HepG2 (cell line): ENCODE measurements around the gene MCFD2. TPM values are rescaled to one million over a fixed set of nuclear protein-coding genes. Genes with fewer than 3 reads are reported as not detected.

ENCODE experiments used
- ATAC-seq: fragments of 200-7000 bp; cut with Tn5 transposase; 3 replicates; pipeline ENCODE4 v1.9.1; 2020; ENCODE audit warnings: mild to moderate bottlenecking, moderate library complexity
- BruUV-seq: library from RNA; stranded (reverse); fragments of 400-500 nt; replicated peaks from 2 replicates; lab custom pipeline; 2021; lab: Mats Ljungman, UMichigan
- CTCF ChIA-PET: fragments of 300-600 bp; formaldehyde crosslinking; extraction: SDS; loops from one replicate; lab custom pipeline; 2021; ENCODE audit warnings: low total read pairs, inconsistent platforms, low intra/inter-chr PET ratio; lab: Yijun Ruan, JAX
- POLR2A ChIA-PET: fragments of 350-600 bp; sonication (Branson Sonifier 250); formaldehyde crosslinking; loops from one replicate; lab custom pipeline; 2020; ENCODE audit warnings: antibody characterized with exemption, inconsistent platforms; lab: Yijun Ruan, JAX
- DNase-seq: peaks from one replicate; pipeline ENCODE4 v3.0.0-alpha.2; 2015; ENCODE audit warnings: low spot score
- FAIRE-seq: peaks from 3 replicates; lab custom pipeline; 2011; peaks lifted over from hg19 to GRCh38; lab: Jason Lieb, UNC
- H2AFZ ChIP-seq: one replicate; pipeline ENCODE4 v1.6.1; 2011; ENCODE audit warnings: low read length, inconsistent platforms
- H3K27ac ChIP-seq: fragments of 300-600 bp; 3 replicates; pipeline ENCODE4 v1.8.0; 2011; ENCODE audit warnings: mixed run types, mild to moderate bottlenecking, mixed read lengths, low read length, inconsistent platforms; ENCODE audit not compliant: insufficient read depth; ENCODE audit errors: extremely low read length
- H3K27me3 ChIP-seq, 2 experiments: fragments of 200-600 bp in 1 of 2; 2 replicates in 1 of 2; 3 replicates in 1 of 2; pipeline versions ENCODE4 v1.6.0 to v1.8.0; 2011; ENCODE audit warnings: low read length in 2 of 2, mild to moderate bottlenecking in 2 of 2, moderate library complexity in 2 of 2, inconsistent platforms in 1 of 2; ENCODE audit not compliant: insufficient read depth in 2 of 2, control insufficient read depth in 1 of 2
- H3K36me3 ChIP-seq, 2 experiments: fragments of 200-600 bp in 1 of 2; replicated peaks in 1 of 2; 2 replicates in 1 of 2; 3 replicates in 1 of 2; pipeline versions ENCODE4 v1.5.1 to v1.8.0; 2011; ENCODE audit warnings: low read length in 2 of 2, inconsistent platforms in 1 of 2; ENCODE audit not compliant: insufficient read depth in 2 of 2, control insufficient read depth in 1 of 2
- H3K4me1 ChIP-seq: 2 replicates; pipeline ENCODE4 v1.5.1; 2012; ENCODE audit warnings: low read length, inconsistent platforms; ENCODE audit not compliant: insufficient read depth
- H3K4me2 ChIP-seq: 2 replicates; pipeline ENCODE4 v1.6.0; 2011; ENCODE audit warnings: low read depth, low read length, inconsistent platforms
- H3K4me3 ChIP-seq, 3 experiments: fragments of 200-600 bp in 1 of 3; sonication (generic), shearing (Covaris generic) in 1 of 3; replicated peaks in 1 of 3; 2 replicates each; pipeline ENCODE4 v1.5.1; 2011 to 2016; ENCODE audit warnings: low read length in 3 of 3, inconsistent platforms in 2 of 3, low read depth in 2 of 3, mild to moderate bottlenecking in 2 of 3, control low read depth in 1 of 3, mixed read lengths in 1 of 3; ENCODE audit not compliant: insufficient read depth in 1 of 3
- H3K79me2 ChIP-seq: one replicate; pipeline ENCODE4 v1.6.1; 2011; ENCODE audit warnings: low read length, inconsistent platforms; ENCODE audit not compliant: insufficient read depth
- H3K9ac ChIP-seq: 2 replicates; pipeline ENCODE4 v1.6.0; 2011; ENCODE audit warnings: mild to moderate bottlenecking, low read depth, low read length, inconsistent platforms; ENCODE audit not compliant: insufficient read depth
- H3K9me3 ChIP-seq: 2 replicates; pipeline ENCODE4 v1.5.1; 2012; ENCODE audit warnings: mild to moderate bottlenecking, low read length
- H4K20me1 ChIP-seq: 2 replicates; pipeline ENCODE4 v1.6.0; 2011; ENCODE audit warnings: inconsistent platforms, mild to moderate bottlenecking, low read length, moderate library complexity; ENCODE audit not compliant: insufficient read depth
- KIAA2018 ChIP-seq: sonication (generic); formaldehyde crosslinking; IDR thresholded peaks from 2 replicates; pipeline ENCODE4 v1.5.0; 2020; ENCODE audit warnings: mild to moderate bottlenecking, missing genetic modification reagents, borderline replicate concordance
- SALL1 ChIP-seq: sonication (generic); formaldehyde crosslinking; IDR thresholded peaks from 2 replicates; pipeline ENCODE4 v1.8.0; 2022; ENCODE audit warnings: mild to moderate bottlenecking, missing genetic modification reagents
- ZBTB49 ChIP-seq: sonication (generic); formaldehyde crosslinking; IDR thresholded peaks from 2 replicates; pipeline ENCODE4 v1.4.0; 2020; ENCODE audit warnings: missing genetic modification reagents, borderline replicate concordance
- ZIK1 ChIP-seq: sonication (generic); formaldehyde crosslinking; IDR thresholded peaks from 2 replicates; pipeline ENCODE4 v1.5.0; 2020; ENCODE audit warnings: mild to moderate bottlenecking, low read depth, missing genetic modification reagents, borderline replicate concordance
- ZNF567 ChIP-seq: sonication (generic); formaldehyde crosslinking; IDR thresholded peaks from 2 replicates; pipeline ENCODE4 v1.8.1; 2023; ENCODE audit warnings: mild to moderate bottlenecking, missing genetic modification reagents, borderline replicate concordance
- ZNF574 ChIP-seq: sonication (generic); formaldehyde crosslinking; IDR thresholded peaks from 2 replicates; pipeline ENCODE4 v1.4.0; 2020; ENCODE audit warnings: missing genetic modification reagents
- WGBS: methylation state at CpG from one replicate; pipeline ENCODE4 v1.1.6; 2017; ENCODE audit warnings: low lambda C conversion rate; 5-methylcytosine and 5-hydroxymethylcytosine counted together
- in situ Hi-C: cut with HindIII; loops from 2 replicates; pipeline ENCODE4 v1.10.0; 2017; ENCODE audit warnings: low pct_unique_long_range_greater_than_20kb; ENCODE audit not compliant: extremely low pct_ligation_motif_present
- intact Hi-C: fragments of 100-400 bp; cut with micrococcal nuclease; formaldehyde crosslinking; loops from one replicate; pipeline ENCODE4 v1.10.0; 2022; ENCODE audit not compliant: unreplicated experiment
- polyA plus RNA-seq, 8 experiments: library from polyadenylated mRNA; depleted of rRNA in 3 of 8; stranded (reverse) in 7 of 8; unstranded in 1 of 8; fragments of >200 nt; fragmentation: Illumina TruSeq in 4 of 8; extraction: Trizol in 4 of 8; gene quantifications; 2 replicates each; pipeline versions ENCODE4 v1.2.1 to v1.2.3, GENCODE V29; 2011 to 2016; ENCODE audit warnings: low read depth in 4 of 8, missing spikeins in 1 of 8, mixed read lengths in 1 of 8; ENCODE audit not compliant: insufficient read depth in 1 of 8
- total RNA-seq, 5 experiments: library from RNA; depleted of rRNA; stranded (reverse); fragments of >200 nt; fragmentation: Illumina TruSeq; extraction: Trizol; gene quantifications; 2 replicates each; pipeline ENCODE4 v1.2.3, GENCODE V29; 2016; ENCODE audit warnings: low read depth in 1 of 5

Gene MCFD2
- total and polyA plus RNA-seq, 2 of the 13 experiments (the other 11 are each of a cell fraction or from before 2014, with no cell fraction given): 183 to 232 TPM

- DNase-seq: no peak
- no TSS peak for BruUV-seq
- CTCF ChIA-PET: interaction anchor here (0.6 to 1.8 kb wide), 7 partner anchors 10 to 435 kb away, joined by 3 to 20 read pairs (median 4); no protein-coding TSS in a partner anchor
- H3K9ac ChIP-seq: no peak overlapping the region
- TF ChIP-seq ZNF567 (CRISPR knock-in tag): 0 out of 2 replicates have a peak, but pooled peaks have one; percentile 21
- no peak for TF ChIP-seq ZNF574 (CRISPR knock-in tag)
- no peak for TF ChIP-seq KIAA2018
- TF ChIP-seq ZBTB49 (CRISPR knock-in tag): no peak
- 0 out of 2 replicates have a peak, but pooled peaks have one; percentile 5 for TF ChIP-seq SALL1 (CRISPR knock-in tag)
- no peak for TF ChIP-seq ZIK1 (CRISPR knock-in tag)
- FAIRE-seq: no peak
- H3K36me3 ChIP-seq: no peaks in the 10 kb centered on the region
- intact Hi-C loops (loop anchor here (2.0 kb wide), 2 partner anchors 86 to 108 kb away; no protein-coding TSS in a partner anchor), in situ Hi-C loops (no loop called here)
- no peak overlapping the region for H3K27ac ChIP-seq
- 39% methylated on average over 11 of the region's 11 CpGs for WGBS
- peak overlapping the region in 2 of 3 experiments; percentile 44 to 48; a peak in 2 of 6 replicates for H3K4me3 ChIP-seq
- POLR2A ChIA-PET: no interaction called here
- H2AFZ ChIP-seq: no peak overlapping the region
- peak overlapping the region; percentile 58 for H3K4me2 ChIP-seq
- no peaks in the 10 kb centered on the region for H3K79me2 ChIP-seq
- no peaks in the 10 kb centered on the region for H4K20me1 ChIP-seq
- H3K9me3 ChIP-seq: no peaks in the 10 kb centered on the region
- ATAC-seq: peak; percentile 26
- H3K4me1 ChIP-seq: peaks cover 8% of the 10 kb centered on the region
- H3K27me3 ChIP-seq: peaks cover 3 to 38% of the 10 kb centered on the region in 2 experiments
These were observed 27.1 kb downstream of the MCFD2 start for GRCh38 chr2:46888421-46888952.
